ENCODE measurements around the gene CACNB1. TPM values are rescaled to one million over a fixed set of nuclear protein-coding genes. Genes with fewer than 3 reads are reported as not detected.
A peak's percentile ranks its signal among the peaks of the same experiment; 100 is the strongest.

Gene CACNB1
- total and polyA plus RNA-seq, 2 donors, result 7.4 to 9.1 TPM

- no peaks in the 10 kb centered on the region for H3K4me1 ChIP-seq (ENCODE audit: insufficient read depth)
- no peak for DNase-seq (ENCODE audit: extremely low spot score)
- H3K36me3 ChIP-seq (ENCODE audit: insufficient read depth), result no peaks in the 10 kb centered on the region
- no peak overlapping the region for H3K4me3 ChIP-seq (ENCODE audit: low read depth, low read length)
- no peak overlapping the region for H3K27ac ChIP-seq (ENCODE audit: low read depth)
- 96% methylated on average over 6 of the region's 6 CpGs for WGBS
Observed at GRCh38 chr17:39221572-39221971, 24.1 kb upstream of the CACNB1 start.

- no peak overlapping the region for H3K27ac ChIP-seq (ENCODE audit: low read depth)
- no peaks in the 10 kb centered on the region for H3K4me1 ChIP-seq (ENCODE audit: insufficient read depth)
- WGBS, result 66% methylated on average over 8 of the region's 8 CpGs
- no peaks in the 10 kb centered on the region for H3K36me3 ChIP-seq (ENCODE audit: insufficient read depth)
- no peak for DNase-seq (ENCODE audit: extremely low spot score)
- H3K4me3 ChIP-seq (ENCODE audit: low read depth, low read length), result no peak overlapping the region
Observed at GRCh38 chr17:39219647-39220154, 22.2 kb upstream of the CACNB1 start.

- DNase-seq (ENCODE audit: extremely low spot score), result no peak
- no peak overlapping the region for H3K27ac ChIP-seq (ENCODE audit: low read depth)
- no peaks in the 10 kb centered on the region for H3K36me3 ChIP-seq (ENCODE audit: insufficient read depth)
- WGBS, result 66% methylated on average over 8 of the region's 8 CpGs
- H3K4me3 ChIP-seq (ENCODE audit: low read depth, low read length), result no peak overlapping the region
- no peaks in the 10 kb centered on the region for H3K4me1 ChIP-seq (ENCODE audit: insufficient read depth)
Observed at GRCh38 chr17:39218906-39219305, 21.4 kb upstream of the CACNB1 start.

- no peak for DNase-seq (ENCODE audit: extremely low spot score)
- Histone ChIP-seq H3K36me3 (ENCODE audit: insufficient read depth) (no peaks in the 10 kb centered on the region), H3K27ac (ENCODE audit: low read depth) (no peak overlapping the region), H3K4me3 (ENCODE audit: low read depth, low read length) (no peak overlapping the region), H3K4me1 (ENCODE audit: insufficient read depth) (no peaks in the 10 kb centered on the region)
- 26% methylated on average over 24 of the region's 24 CpGs for WGBS
Observed at GRCh38 chr17:39217734-39218369, 20.4 kb upstream of the CACNB1 start.

- no peaks in the 10 kb centered on the region for H3K4me1 ChIP-seq (ENCODE audit: insufficient read depth)
- no peak for DNase-seq (ENCODE audit: extremely low spot score)
- no peak overlapping the region for H3K27ac ChIP-seq (ENCODE audit: low read depth)
- 79% methylated on average over 9 of the region's 9 CpGs for WGBS
- no peaks in the 10 kb centered on the region for H3K36me3 ChIP-seq (ENCODE audit: insufficient read depth)
- H3K4me3 ChIP-seq (ENCODE audit: low read depth, low read length), result no peak overlapping the region
Observed at GRCh38 chr17:39213852-39214251, 16.4 kb upstream of the CACNB1 start.

GRCh38 chr17:39212841-39213480, 15.5 kb upstream of the CACNB1 start:
- Histone ChIP-seq H3K27ac (ENCODE audit: low read depth) (no peak overlapping the region), H3K36me3 (ENCODE audit: insufficient read depth) (no peaks in the 10 kb centered on the region), H3K4me3 (ENCODE audit: low read depth, low read length) (no peak overlapping the region), H3K4me1 (ENCODE audit: insufficient read depth) (no peaks in the 10 kb centered on the region)
- 68% methylated on average over 16 of the region's 16 CpGs for WGBS
- no peak for DNase-seq (ENCODE audit: extremely low spot score)

- no peaks in the 10 kb centered on the region for H3K4me1 ChIP-seq (ENCODE audit: insufficient read depth)
- H3K4me3 ChIP-seq (ENCODE audit: low read depth, low read length), result no peak overlapping the region
- 88% methylated on average over 11 of the region's 11 CpGs for WGBS
- H3K36me3 ChIP-seq (ENCODE audit: insufficient read depth), result no peaks in the 10 kb centered on the region
- no peak for DNase-seq (ENCODE audit: extremely low spot score)
- no peak overlapping the region for H3K27ac ChIP-seq (ENCODE audit: low read depth)
Observed at GRCh38 chr17:39212195-39212810, 14.8 kb upstream of the CACNB1 start.

- H3K36me3 ChIP-seq (ENCODE audit: insufficient read depth), result no peaks in the 10 kb centered on the region
- peak overlapping the region; percentile 36 for H3K4me3 ChIP-seq (ENCODE audit: low read depth, low read length)
- DNase-seq (ENCODE audit: extremely low spot score), result no peak
- no peak overlapping the region for H3K27ac ChIP-seq (ENCODE audit: low read depth)
- WGBS, result 7% methylated on average over 22 of the region's 22 CpGs
- no peaks in the 10 kb centered on the region for H3K4me1 ChIP-seq (ENCODE audit: insufficient read depth)
Observed at GRCh38 chr17:39210093-39210434, 12.6 kb upstream of the CACNB1 start.

GRCh38 chr17:39209317-39210092, 12.0 kb upstream of the CACNB1 start:
- 2% methylated on average over 39 of the region's 39 CpGs for WGBS
- Histone ChIP-seq H3K4me3 (ENCODE audit: low read depth, low read length) (peak overlapping the region; percentile 36), H3K4me1 (ENCODE audit: insufficient read depth) (no peaks in the 10 kb centered on the region), H3K27ac (ENCODE audit: low read depth) (no peak overlapping the region), H3K36me3 (ENCODE audit: insufficient read depth) (no peaks in the 10 kb centered on the region)
- no peak for DNase-seq (ENCODE audit: extremely low spot score)

GRCh38 chr17:39208893-39209292, 11.4 kb upstream of the CACNB1 start:
- 53% methylated on average over 8 of the region's 8 CpGs for WGBS
- no peak overlapping the region for H3K27ac ChIP-seq (ENCODE audit: low read depth)
- H3K4me1 ChIP-seq (ENCODE audit: insufficient read depth), result no peaks in the 10 kb centered on the region
- H3K36me3 ChIP-seq (ENCODE audit: insufficient read depth), result peaks cover 4% of the 10 kb centered on the region
- DNase-seq (ENCODE audit: extremely low spot score), result no peak
- no peak overlapping the region for H3K4me3 ChIP-seq (ENCODE audit: low read depth, low read length)

- no peak for DNase-seq (ENCODE audit: extremely low spot score)
- WGBS, result 67% methylated on average over 7 of the region's 7 CpGs
- H3K27ac ChIP-seq (ENCODE audit: low read depth), result no peak overlapping the region
- no peak overlapping the region for H3K4me3 ChIP-seq (ENCODE audit: low read depth, low read length)
- peaks cover 4% of the 10 kb centered on the region for H3K36me3 ChIP-seq (ENCODE audit: insufficient read depth)
- H3K4me1 ChIP-seq (ENCODE audit: insufficient read depth), result no peaks in the 10 kb centered on the region
Observed at GRCh38 chr17:39208136-39208535, 10.7 kb upstream of the CACNB1 start.

- Histone ChIP-seq H3K4me1 (ENCODE audit: insufficient read depth) (no peaks in the 10 kb centered on the region), H3K4me3 (ENCODE audit: low read depth, low read length) (no peak overlapping the region), H3K36me3 (ENCODE audit: insufficient read depth) (peaks cover 9% of the 10 kb centered on the region), H3K27ac (ENCODE audit: low read depth) (no peak overlapping the region)
- no peak for DNase-seq (ENCODE audit: extremely low spot score)
- WGBS, result 86% methylated on average over 3 of the region's 3 CpGs
Observed at GRCh38 chr17:39205112-39205526, 7.7 kb upstream of the CACNB1 start.

- DNase-seq (ENCODE audit: extremely low spot score), result no peak
- WGBS, result 84% methylated on average over 8 of the region's 8 CpGs
- Histone ChIP-seq H3K4me1 (ENCODE audit: insufficient read depth) (no peaks in the 10 kb centered on the region), H3K36me3 (ENCODE audit: insufficient read depth) (peaks cover 9% of the 10 kb centered on the region), H3K4me3 (ENCODE audit: low read depth, low read length) (no peak overlapping the region), H3K27ac (ENCODE audit: low read depth) (no peak overlapping the region)
Observed at GRCh38 chr17:39204245-39204644, 6.8 kb upstream of the CACNB1 start.

All from urinary bladder (tissue), 4 donors.